Measurements from ENCODE around the gene SAMD10.

DNA sequence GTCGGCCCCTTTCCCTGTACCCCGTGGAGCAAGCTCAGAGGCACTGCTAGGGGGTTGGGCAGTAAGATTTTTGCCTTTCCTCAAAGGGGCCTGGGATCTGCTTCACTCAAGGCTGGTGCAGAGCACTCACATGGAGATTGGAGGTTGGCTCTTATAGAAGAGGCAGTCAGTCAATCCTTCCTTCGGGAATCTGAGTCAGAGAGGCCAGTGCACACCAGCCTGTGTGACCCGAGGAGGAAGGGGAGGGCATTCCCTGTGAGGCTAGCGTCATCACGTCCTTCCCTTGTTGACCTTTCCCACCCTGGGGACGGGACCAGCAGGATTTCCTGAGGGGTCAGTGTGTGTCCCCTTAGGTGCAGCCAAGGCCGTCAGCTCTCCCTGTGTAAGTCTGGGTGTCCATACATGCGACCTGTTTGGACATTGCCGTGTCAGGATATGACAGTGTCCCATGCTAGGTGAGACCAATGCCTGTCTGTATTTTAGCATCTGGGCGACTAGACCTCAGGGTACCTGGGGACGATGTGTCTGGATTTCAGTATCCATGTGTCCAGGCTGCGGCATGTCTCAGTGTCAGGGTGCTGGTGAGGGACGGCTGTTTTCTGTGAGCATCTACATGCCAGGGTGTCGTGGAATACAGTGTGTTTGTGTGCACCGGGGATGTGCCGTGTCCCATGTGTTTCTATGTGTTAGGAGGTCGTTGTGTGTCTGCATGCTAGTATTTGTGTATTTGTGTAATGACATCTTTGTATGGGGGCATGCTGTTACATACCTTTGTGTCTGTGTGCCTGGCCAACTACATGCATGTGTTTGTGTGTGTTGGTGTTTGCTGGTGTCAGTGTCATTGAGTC is 6.9 kb downstream of the SAMD10 start:
- TF ChIP-seq TCF12 (IDR thresholded peaks at IDR 0.05; ENCODE audit: low read depth) = no peak
- TF ChIP-seq FOXM1 (IDR thresholded peaks at IDR 0.05; ENCODE audit: borderline replicate concordance, low read depth) = no peak
- no peak for TF ChIP-seq EGR1 (IDR thresholded peaks at IDR 0.05)
- no peak for TF ChIP-seq YY1 (IDR thresholded peaks at IDR 0.05; ENCODE audit: low read depth)
- no peak for TF ChIP-seq TAF1 (IDR thresholded peaks at IDR 0.05; ENCODE audit: low read depth)

Measured in Ishikawa (cell line).